GM23248 (cell line): ENCODE measurements around the gene TEAD2.

ENCODE experiments used
- EZH2 ChIP-seq: fragments of 200-600 bp; sonication (generic); IDR thresholded peaks from 2 replicates; pipeline ENCODE4 v1.6.1; 2018; ENCODE audit warnings: antibody characterized with exemption, mild to moderate bottlenecking; ENCODE audit not compliant: insufficient read depth, poor library complexity, severe bottlenecking
- EZH2phosphoT487 ChIP-seq: fragments of 200-600 bp; sonication (generic); IDR thresholded peaks from 2 replicates; pipeline ENCODE4 v1.6.1; 2018; ENCODE audit warnings: antibody characterized with exemption, moderate library complexity, mild to moderate bottlenecking, low read depth; ENCODE audit not compliant: insufficient read depth

- no peak for TF ChIP-seq EZH2
- no peak for TF ChIP-seq EZH2phosphoT487
These were observed 1.3 kb upstream of the TEAD2 start, which contains the start of gene DKKL1 for GRCh38 chr19:49363268-49364082.
